ENCODE measurements around the gene C2orf72. TPM values are rescaled to one million over a fixed set of nuclear protein-coding genes. Genes with fewer than 3 reads are reported as not detected.
A peak's percentile ranks its signal among the peaks of the same experiment; 100 is the strongest.

C2orf72 gene
- 20.5 TPM for total RNA-seq

DNA sequence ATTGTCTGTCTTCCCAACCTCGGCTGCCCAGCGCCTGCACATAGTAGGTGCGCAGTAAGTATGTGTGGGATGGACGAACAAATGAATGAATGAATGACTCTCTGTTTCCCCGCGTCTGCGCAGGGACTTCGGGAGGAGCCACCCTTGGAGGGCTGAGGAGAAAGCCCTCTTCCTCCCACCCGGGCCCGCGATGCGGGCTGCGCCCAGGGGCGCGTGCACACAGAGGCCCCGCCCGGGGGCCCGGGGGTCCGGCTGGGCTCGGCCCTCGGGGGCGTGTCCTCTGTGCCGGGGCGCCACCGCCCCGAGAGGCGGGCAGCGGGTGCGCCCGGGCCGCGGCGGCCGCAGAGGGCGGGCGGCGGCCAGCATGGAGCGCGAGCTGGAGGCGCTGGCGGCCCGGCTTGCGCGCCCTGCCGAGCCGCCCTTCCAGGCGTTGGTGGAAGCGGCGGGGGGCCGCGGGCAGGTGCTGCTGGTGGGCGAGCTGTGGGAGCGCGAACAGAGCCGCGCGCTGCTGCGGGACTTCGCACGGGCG lies at the start of gene C2orf72:
TSS of gene C2orf72 (plus strand) at position 322 of the 529 bp plus-strand sequence. CDS start at position 365, 43 bp downstream.
- intact Hi-C loops (cut with DNase I) = no loop called here
- peaks cover 3% of the 10 kb centered on the region for H3K27me3 ChIP-seq
- TF ChIP-seq, protein P1, sequence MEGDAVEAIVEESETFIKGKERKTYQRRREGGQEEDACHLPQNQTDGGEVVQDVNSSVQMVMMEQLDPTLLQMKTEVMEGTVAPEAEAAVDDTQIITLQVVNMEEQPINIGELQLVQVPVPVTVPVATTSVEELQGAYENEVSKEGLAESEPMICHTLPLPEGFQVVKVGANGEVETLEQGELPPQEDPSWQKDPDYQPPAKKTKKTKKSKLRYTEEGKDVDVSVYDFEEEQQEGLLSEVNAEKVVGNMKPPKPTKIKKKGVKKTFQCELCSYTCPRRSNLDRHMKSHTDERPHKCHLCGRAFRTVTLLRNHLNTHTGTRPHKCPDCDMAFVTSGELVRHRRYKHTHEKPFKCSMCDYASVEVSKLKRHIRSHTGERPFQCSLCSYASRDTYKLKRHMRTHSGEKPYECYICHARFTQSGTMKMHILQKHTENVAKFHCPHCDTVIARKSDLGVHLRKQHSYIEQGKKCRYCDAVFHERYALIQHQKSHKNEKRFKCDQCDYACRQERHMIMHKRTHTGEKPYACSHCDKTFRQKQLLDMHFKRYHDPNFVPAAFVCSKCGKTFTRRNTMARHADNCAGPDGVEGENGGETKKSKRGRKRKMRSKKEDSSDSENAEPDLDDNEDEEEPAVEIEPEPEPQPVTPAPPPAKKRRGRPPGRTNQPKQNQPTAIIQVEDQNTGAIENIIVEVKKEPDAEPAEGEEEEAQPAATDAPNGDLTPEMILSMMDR (IDR thresholded peaks at IDR 0.05) = no peak

DNA sequence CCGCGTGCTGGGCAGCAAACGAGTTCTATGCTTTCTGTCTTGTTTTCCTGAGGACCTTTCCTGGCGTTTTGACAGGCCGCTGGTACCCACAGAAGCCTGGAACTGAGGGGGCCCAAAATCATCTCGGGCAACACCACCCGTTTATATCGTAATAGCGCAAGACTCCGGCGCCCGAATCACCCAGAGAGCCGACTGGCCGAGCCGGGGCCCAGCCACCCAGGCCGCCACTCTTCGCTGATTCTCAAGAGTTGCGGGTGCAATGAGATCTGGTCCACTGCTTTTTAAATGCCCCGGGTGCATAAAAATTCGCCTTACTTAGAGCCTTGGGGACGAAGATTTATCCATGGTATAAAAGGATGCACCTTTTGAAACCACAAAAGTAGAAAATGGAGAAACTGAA lies 47.6 kb upstream of the C2orf72 start:
- Histone ChIP-seq H3K9me3 (no peaks in the 10 kb centered on the region), H3K4me3 (no peak overlapping the region), H3K36me3 (no peaks in the 10 kb centered on the region), H3K27me3 (no peaks in the 10 kb centered on the region), H3K4me1 (peaks cover 0 to 3% of the 10 kb centered on the region in 2 donors), H3K27ac (no peak overlapping the region)
- no peak for DNase-seq (ENCODE audit: low spot score in 2 of 2)
- intact Hi-C loops (cut with DNase I) = no loop called here
- TF ChIP-seq, protein P1 (IDR thresholded peaks at IDR 0.05) = no peak

More for the DNA sequence above, at the start of gene C2orf72:
- Histone ChIP-seq H3K4me3 (peak within 1 kb of the TSS; percentile 16 to 47), H3K27ac (no peak within 1 kb of the TSS), H3K36me3 (no peaks in the 10 kb centered on the region), H3K9me3 (no peaks in the 10 kb centered on the region), H3K4me1 (peaks cover 0 to 3% of the 10 kb centered on the region in 2 donors)
- DNase-seq (ENCODE audit: low spot score in 2 of 2) = no peak

DNA sequence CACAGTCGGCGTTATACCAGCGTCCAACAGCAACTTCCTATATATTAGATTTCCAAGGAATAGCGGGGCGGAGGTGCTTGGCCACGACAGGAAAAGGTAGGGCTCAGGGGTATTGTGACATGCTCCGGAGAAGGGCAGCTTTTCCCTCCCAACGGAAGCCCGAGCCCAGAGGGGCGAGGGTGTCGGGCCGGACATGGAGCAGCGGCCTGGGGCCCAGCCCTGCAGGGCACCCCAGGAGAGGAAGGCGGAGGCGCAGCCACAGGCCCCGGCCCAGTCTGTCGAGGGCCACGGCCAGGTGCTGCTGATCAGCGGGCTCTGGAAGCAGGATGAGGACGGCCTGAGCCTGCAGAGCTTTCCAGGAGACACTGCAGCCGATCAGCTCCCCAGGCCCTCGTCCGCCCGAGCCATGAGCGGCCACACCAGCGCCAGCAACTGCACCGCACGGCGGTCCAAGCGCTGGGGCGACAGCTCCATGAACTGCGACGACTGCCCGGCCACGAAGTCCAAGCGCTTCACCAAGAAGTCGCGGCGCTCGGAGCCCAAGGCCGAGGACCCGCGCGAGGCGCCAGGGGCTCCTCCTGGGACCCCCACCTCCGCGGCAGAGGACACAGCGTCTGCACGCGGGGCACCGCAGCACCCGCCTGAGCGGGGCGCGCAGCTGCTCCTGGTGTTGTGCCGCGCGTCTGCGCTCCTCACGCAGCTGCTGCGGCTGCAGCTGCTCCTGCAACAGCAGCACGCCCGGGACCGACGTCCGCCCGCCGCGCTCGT lies 47.0 kb upstream of the C2orf72 start:
- Histone ChIP-seq H3K4me1 (peaks cover 0 to 3% of the 10 kb centered on the region in 2 donors), H3K9me3 (no peaks in the 10 kb centered on the region), H3K4me3 (no peak overlapping the region), H3K36me3 (no peaks in the 10 kb centered on the region), H3K27me3 (no peaks in the 10 kb centered on the region), H3K27ac (no peak overlapping the region)
- TF ChIP-seq, protein P1 (IDR thresholded peaks at IDR 0.05) = no peak
- intact Hi-C loops (cut with DNase I) = no loop called here
- DNase-seq (ENCODE audit: low spot score in 2 of 2) = no peak

DNA sequence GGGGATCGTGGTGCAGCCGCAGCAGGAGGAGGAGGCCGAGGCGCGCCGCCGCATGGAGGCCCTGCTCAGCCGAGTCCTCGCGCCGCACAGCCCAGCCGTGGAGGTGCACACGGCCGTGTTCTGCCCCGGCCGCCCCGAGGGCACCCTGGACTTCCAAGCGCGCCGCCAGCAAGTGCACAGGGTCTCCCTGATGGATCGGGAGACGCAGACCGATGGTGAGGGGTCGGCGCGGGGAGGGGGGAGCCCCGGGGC lies 46.5 kb upstream of the C2orf72 start:
- Histone ChIP-seq H3K36me3 (no peaks in the 10 kb centered on the region), H3K4me1 (peaks cover 0 to 3% of the 10 kb centered on the region in 2 donors), H3K9me3 (no peaks in the 10 kb centered on the region), H3K27me3 (no peaks in the 10 kb centered on the region), H3K27ac (no peak overlapping the region), H3K4me3 (no peak overlapping the region)
- DNase-seq (ENCODE audit: low spot score in 2 of 2) = no peak
- intact Hi-C loops (cut with DNase I) = no loop called here
- TF ChIP-seq, protein P1 (IDR thresholded peaks at IDR 0.05) = no peak

DNA sequence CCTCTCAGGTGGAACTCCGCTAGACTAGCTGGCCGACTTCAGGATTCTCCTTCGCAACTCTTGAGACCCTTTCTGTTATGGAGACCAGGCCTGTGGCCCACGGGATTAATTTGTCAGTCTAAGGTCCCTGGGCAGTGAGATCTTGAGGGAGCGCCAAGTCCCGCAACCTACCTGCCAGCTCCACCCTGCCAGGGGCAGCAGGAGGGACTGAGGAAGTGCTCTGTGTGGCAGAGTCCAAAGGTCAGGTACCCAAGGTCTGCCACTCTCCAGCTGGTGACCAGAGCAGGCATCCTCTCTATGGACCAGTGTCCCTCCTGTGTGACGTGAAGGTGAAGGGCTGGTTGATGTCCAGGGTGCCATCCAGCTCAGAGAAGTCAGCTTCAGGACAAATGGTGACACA lies 45.7 kb upstream of the C2orf72 start:
- intact Hi-C loops (cut with DNase I) = no loop called here
- DNase-seq (ENCODE audit: low spot score in 2 of 2) = no peak

More for the DNA sequence above, 45.7 kb upstream of the C2orf72 start:
- Histone ChIP-seq H3K27ac (no peak overlapping the region), H3K9me3 (no peaks in the 10 kb centered on the region), H3K27me3 (no peaks in the 10 kb centered on the region), H3K36me3 (no peaks in the 10 kb centered on the region), H3K4me1 (peaks cover 0 to 3% of the 10 kb centered on the region in 2 donors), H3K4me3 (no peak overlapping the region)
- TF ChIP-seq, protein P1 (IDR thresholded peaks at IDR 0.05) = no peak
